OCI-LY7 (cell line): ENCODE results near the gene PTPRM. TPM values are rescaled to one million over a fixed set of nuclear protein-coding genes. Genes with fewer than 3 reads are reported as not detected.

Experiments used
- BruUV-seq: library from RNA; stranded (reverse); fragments of 400-500 nt; replicated peaks from 2 replicates; lab custom pipeline; 2021; lab: Mats Ljungman, UMichigan
- CTCF ChIA-PET: fragments of 300-600 bp; sonication (Branson Sonifier 250); formaldehyde crosslinking; loops from one replicate; lab custom pipeline; 2022; ENCODE audit warnings: antibody characterized with exemption; ENCODE audit not compliant: unreplicated experiment; lab: Charles Lee
- POLR2A ChIA-PET: fragments of 300-600 bp; sonication (Branson Sonifier 250); formaldehyde crosslinking; loops from one replicate; lab custom pipeline; 2022; ENCODE audit warnings: antibody characterized with exemption; lab: Charles Lee
- DNase-seq: peaks from one replicate; pipeline ENCODE4 v3.0.0-alpha.2; 2015; ENCODE audit warnings: low spot score
- H2AFZ ChIP-seq: fragments of 200-600 bp; sonication (generic), shearing (Covaris generic); 2 replicates; pipeline ENCODE4 v1.6.1; 2014; ENCODE audit warnings: mild to moderate bottlenecking, antibody characterized with exemption, low read length, moderate library complexity
- H3K27ac ChIP-seq: fragments of 200-600 bp; sonication (generic); 2 replicates; pipeline ENCODE4 v1.5.1; 2014; ENCODE audit warnings: mixed run types, low read depth, mild to moderate bottlenecking, moderate library complexity, low read length, inconsistent platforms; ENCODE audit not compliant: poor library complexity, severe bottlenecking
- H3K36me3 ChIP-seq: fragments of 200-600 bp; sonication (generic); 2 replicates; pipeline ENCODE4 v1.6.1; 2014; ENCODE audit warnings: mild to moderate bottlenecking, antibody characterized with exemption, low read length, moderate library complexity, mixed read lengths; ENCODE audit not compliant: insufficient read depth
- H3K4me1 ChIP-seq: fragments of 200-600 bp; sonication (generic); 2 replicates; pipeline ENCODE4 v1.5.1; 2014; ENCODE audit warnings: mild to moderate bottlenecking, low read length; ENCODE audit not compliant: insufficient read depth, poor library complexity, severe bottlenecking
- H3K4me2 ChIP-seq: fragments of 200-600 bp; sonication (generic); 2 replicates; pipeline ENCODE4 v1.6.1; 2014; ENCODE audit warnings: mild to moderate bottlenecking, low read length
- H3K4me3 ChIP-seq: fragments of 200-600 bp; sonication (generic); 2 replicates; pipeline ENCODE4 v1.5.1; 2014; ENCODE audit warnings: mild to moderate bottlenecking, low read depth, low read length; ENCODE audit not compliant: poor library complexity, severe bottlenecking
- H3K79me2 ChIP-seq: fragments of 200-600 bp; sonication (generic); 2 replicates; pipeline ENCODE4 v1.6.1; 2016; ENCODE audit warnings: low read depth, mild to moderate bottlenecking, low read length, moderate library complexity, mixed read lengths; ENCODE audit not compliant: insufficient read depth
- H3K9me2 ChIP-seq: fragments of 200-600 bp; sonication (generic); 2 replicates; pipeline ENCODE4 v1.6.1; 2016; ENCODE audit warnings: mild to moderate bottlenecking, low read length, mixed read lengths; ENCODE audit not compliant: insufficient read depth
- H3K9me3 ChIP-seq: fragments of 200-600 bp; sonication (generic); 2 replicates; pipeline ENCODE4 v1.6.1; 2014; ENCODE audit warnings: mild to moderate bottlenecking, mixed run types, low read length, mixed read lengths
- H4K20me1 ChIP-seq: fragments of 200-600 bp; sonication (generic); 2 replicates; pipeline ENCODE4 v1.6.1; 2014; ENCODE audit warnings: mild to moderate bottlenecking, antibody characterized with exemption, low read length, moderate library complexity, mixed read lengths; ENCODE audit not compliant: insufficient read depth
- CTCF ChIP-seq: fragments of 200-600 bp; sonication (generic); conservative IDR thresholded peaks from 2 replicates; pipeline ENCODE4 v1.5.1; 2014; ENCODE audit warnings: mild to moderate bottlenecking, antibody characterized with exemption, low read length, moderate library complexity, mixed read lengths
- EZH2phosphoT487 ChIP-seq: fragments of 200-600 bp; sonication (generic); IDR thresholded peaks from 2 replicates; pipeline ENCODE4 v1.6.1; 2018; ENCODE audit warnings: low read depth, borderline replicate concordance, mild to moderate bottlenecking, mixed run types, antibody characterized with exemption, low read length, moderate library complexity, mixed read lengths
- intact Hi-C: fragments of 100-400 bp; cut with micrococcal nuclease; formaldehyde crosslinking; loops from one replicate; pipeline ENCODE4 v1.10.0; 2022; ENCODE audit not compliant: unreplicated experiment
- total RNA-seq, 2 experiments: library from RNA; depleted of rRNA in 1 of 2; stranded (reverse); fragments of >200 nt in 1 of 2; shearing (Covaris generic) in 1 of 2; gene quantifications; 2 replicates each; pipeline ENCODE4 v1.2.3, GENCODE V29; 2014 to 2022

The PTPRM gene
- total RNA-seq, 2 experiments from 2014 or later, result not detected

DNA sequence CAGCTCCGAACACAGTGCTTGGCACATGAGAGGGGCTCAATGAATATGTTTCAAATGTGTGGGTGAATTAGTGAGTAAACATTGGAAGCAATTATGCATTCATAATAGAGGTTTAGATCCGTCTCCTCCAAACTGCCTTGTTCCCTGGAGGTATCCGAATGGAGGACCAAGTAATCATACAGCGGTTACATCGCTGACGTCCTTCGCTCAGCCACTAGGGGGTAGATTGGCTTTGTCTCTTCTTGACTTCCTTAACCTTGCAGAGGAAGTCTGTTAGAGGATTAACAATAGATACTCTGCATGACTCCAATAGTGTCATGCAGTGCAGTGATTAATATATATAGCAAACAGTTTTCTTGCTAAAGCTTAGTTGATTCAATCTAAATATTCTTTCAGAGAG lies 517.0 kb downstream of the PTPRM start:
- Histone ChIP-seq H3K4me3 (no peak overlapping the region), H3K4me2 (no peak overlapping the region), H3K9me2 (no peaks in the 10 kb centered on the region), H2AFZ (no peak overlapping the region), H3K9me3 (no peaks in the 10 kb centered on the region), H4K20me1 (no peaks in the 10 kb centered on the region), H3K27ac (no peak overlapping the region), H3K4me1 (no peaks in the 10 kb centered on the region), H3K36me3 (no peaks in the 10 kb centered on the region), H3K79me2 (no peaks in the 10 kb centered on the region)
- peak; percentile 20 for DNase-seq
- intact Hi-C loops, result no loop called here
- POLR2A ChIA-PET, result no interaction called here
- no TSS peak for BruUV-seq
- CTCF ChIA-PET, result no interaction called here
- TF ChIP-seq CTCF (peak; percentile 71), EZH2phosphoT487 (no peak)

DNA sequence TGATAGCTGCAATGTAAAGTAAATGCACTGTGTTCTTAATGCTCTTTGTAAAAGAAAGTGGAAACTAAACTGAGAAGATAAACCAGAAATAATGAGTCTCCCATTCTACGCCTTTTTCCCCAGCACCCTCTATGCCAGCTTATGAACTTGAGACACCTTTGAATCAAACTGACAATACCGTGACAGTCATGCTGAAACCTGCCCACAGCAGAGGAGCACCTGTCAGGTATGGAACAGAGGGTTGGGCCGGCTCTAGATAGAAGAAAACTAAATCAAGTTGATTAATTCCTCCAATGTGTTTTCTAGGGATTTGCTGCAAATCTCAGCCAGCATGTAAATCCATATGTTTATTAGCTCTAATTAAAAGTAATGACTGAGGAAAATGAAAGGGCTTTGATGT lies 521.5 kb downstream of the PTPRM start:
- POLR2A ChIA-PET, result no interaction called here
- Histone ChIP-seq H3K9me2 (no peaks in the 10 kb centered on the region), H3K27ac (no peak overlapping the region), H3K36me3 (no peaks in the 10 kb centered on the region), H2AFZ (no peak overlapping the region), H3K4me2 (no peak overlapping the region), H3K4me1 (no peaks in the 10 kb centered on the region), H4K20me1 (no peaks in the 10 kb centered on the region), H3K4me3 (no peak overlapping the region), H3K79me2 (no peaks in the 10 kb centered on the region), H3K9me3 (no peaks in the 10 kb centered on the region)
- intact Hi-C loops, result no loop called here
- no peak for DNase-seq
- CTCF ChIA-PET, result no interaction called here
- no peak for TF ChIP-seq CTCF
- no peak for TF ChIP-seq EZH2phosphoT487
- no TSS peak for BruUV-seq

DNA sequence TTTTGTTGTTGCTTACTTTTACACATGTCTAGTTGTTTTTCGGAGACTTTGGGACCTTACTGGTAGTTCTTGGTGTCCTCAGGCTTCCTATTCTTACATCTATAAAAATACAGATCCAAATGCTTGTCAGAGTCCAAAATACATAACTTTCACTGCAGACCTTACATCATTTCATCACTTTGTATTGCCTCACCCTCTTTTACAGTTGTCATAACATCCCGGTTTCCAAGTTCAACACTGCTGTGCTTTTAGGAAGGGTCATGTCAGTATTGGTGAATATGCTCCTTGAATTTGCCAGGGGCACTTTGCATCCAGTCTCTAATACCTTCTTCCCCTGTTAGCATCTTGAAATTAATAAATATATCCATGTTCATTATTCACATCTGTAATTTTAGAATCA lies 523.9 kb downstream of the PTPRM start:
- Histone ChIP-seq H3K4me2 (no peak overlapping the region), H4K20me1 (no peaks in the 10 kb centered on the region), H3K79me2 (no peaks in the 10 kb centered on the region), H3K27ac (no peak overlapping the region), H3K9me2 (no peaks in the 10 kb centered on the region), H3K4me3 (no peak overlapping the region), H2AFZ (no peak overlapping the region), H3K9me3 (no peaks in the 10 kb centered on the region), H3K36me3 (no peaks in the 10 kb centered on the region), H3K4me1 (no peaks in the 10 kb centered on the region)
- intact Hi-C loops, result no loop called here
- CTCF ChIA-PET, result no interaction called here
- TF ChIP-seq EZH2phosphoT487 (no peak), CTCF (no peak)
- DNase-seq, result no peak
- POLR2A ChIA-PET, result no interaction called here
- no TSS peak for BruUV-seq
